Frontal cortex (tissue), 4 donors: Measurements from ENCODE around the gene STIM2. TPM values are rescaled to one million over a fixed set of nuclear protein-coding genes. Genes with fewer than 3 reads are reported as not detected.

ENCODE experiments used
- DNase-seq, 2 donors: peaks; one replicate each; pipeline ENCODE4 v3.0.0; 2012; ENCODE audit warnings: low spot score in 2 of 2
- FAIRE-seq: peaks from 2 replicates; lab custom pipeline; 2012; peaks lifted over from hg19 to GRCh38; lab: Jason Lieb, UNC
- total RNA-seq: library from RNA; depleted of rRNA; stranded (reverse); fragments of >200 nt; gene quantifications from one replicate; pipeline ENCODE4 v1.2.3, GENCODE V29; 2014
- donor health status: control.
- donor health status: control.
- donor health status: control.

STIM2 gene
- total RNA-seq, 1 donor from 2014 or later = 22.8 TPM

DNA sequence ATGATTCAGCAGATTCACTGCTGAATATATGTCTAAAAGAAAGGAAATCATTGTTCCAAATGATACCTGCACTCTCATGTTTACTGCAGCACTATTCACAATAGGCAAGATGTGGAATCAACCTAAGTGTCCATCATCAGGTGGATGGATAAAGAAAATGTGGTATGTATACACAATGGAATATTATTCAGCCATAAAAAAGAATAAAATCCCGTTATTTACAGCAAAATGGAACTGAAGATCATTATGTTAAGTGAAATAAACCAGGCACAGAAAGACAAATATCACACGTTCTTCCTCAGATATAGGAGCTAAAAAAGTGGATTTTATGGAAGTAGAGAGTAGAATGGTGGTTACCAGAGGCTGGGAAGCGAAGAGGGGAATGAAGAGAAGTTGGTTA is 130.4 kb downstream of the STIM2 start:
- no peak for FAIRE-seq
- DNase-seq = no peak

DNA sequence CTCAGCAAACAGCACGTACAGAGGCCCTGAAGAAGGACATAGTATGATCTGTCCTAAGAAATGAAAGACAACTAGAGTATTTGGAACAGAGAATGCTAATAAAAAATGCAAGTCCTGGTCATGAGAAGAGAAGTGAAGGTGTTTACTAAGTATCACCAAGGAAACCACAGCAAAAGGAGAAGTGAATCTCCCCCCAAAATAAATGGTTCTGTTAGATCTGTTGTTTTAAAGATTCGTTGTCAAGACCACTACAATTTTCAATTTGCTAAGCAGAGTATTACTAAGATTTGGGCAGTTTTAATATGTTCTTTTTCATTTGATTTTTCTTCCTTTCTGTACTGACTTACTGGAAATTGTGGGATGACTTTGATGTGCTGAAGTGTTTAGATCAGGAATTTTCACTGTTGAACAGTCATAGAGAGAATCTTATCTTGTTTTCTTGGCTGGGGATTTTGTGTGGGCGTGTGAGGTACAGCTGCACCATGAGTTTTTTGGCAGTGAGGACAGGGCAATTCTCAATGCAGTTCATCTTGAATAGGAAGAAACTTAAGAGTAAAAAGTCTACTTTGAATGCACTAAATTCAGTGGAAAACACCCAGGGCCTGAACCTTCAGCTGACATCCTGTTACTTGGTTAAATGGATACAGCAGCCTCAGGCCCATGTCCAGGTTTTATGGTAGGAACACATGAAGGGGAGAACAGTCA is 132.2 kb downstream of the STIM2 start:
- FAIRE-seq (no peak), DNase-seq (no peak)

DNA sequence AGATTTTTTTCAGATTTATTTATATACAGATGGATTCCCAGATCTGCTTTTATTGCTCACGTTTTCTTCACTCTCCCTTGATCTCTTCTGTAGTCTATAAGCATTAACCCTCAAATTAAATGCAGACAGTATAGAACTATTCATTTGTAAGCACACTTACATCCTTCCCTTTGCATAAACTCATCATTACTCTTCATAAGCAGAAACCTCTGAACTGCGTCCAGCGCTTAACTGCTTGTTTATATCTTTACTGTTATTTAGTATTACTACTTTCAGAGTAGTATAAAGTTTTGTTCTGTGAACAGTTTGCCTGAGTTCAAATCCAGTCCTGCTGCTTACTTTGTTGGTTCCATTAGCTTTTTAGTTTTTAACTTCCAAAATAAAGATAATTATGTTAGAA is 132.9 kb downstream of the STIM2 start:
- DNase-seq (no peak), FAIRE-seq (no peak)

DNA sequence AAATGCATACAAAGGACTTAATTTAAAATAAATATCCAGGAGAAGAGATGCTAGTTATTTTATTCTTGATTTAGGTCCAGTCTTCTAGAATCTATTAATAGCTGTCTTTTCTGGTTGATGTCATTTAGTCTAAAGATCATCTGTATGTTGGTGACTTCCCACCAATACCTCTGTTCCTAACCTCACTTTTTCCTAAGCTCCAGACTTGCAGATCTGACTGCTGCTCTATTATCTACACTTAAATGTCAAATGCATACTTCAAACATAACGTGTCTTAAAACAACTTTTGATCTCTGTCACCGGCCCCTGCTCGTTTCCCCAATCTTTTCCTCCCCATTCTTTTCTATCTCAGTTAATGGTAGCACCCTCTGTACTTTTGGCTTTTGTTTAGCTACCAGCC is 133.3 kb downstream of the STIM2 start:
- no peak for DNase-seq
- FAIRE-seq = no peak

DNA sequence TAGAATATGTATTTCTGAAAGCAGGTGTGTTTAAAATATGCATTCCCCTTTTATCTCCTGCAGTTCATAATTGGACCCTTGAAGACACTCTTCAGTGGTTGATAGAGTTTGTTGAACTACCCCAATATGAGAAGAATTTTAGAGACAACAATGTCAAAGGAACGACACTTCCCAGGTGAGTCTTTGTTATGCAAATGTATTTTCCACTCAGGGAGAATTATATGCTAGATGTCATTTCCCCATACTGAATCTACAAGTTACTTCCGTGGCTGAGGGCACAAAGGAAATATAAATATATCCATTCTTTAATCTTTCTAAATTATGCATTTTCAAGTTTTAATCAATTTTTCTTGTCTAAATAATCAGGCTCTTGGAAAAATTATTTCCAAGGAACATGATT is 134.7 kb downstream of the STIM2 start:
- DNase-seq = no peak
- no peak for FAIRE-seq

DNA sequence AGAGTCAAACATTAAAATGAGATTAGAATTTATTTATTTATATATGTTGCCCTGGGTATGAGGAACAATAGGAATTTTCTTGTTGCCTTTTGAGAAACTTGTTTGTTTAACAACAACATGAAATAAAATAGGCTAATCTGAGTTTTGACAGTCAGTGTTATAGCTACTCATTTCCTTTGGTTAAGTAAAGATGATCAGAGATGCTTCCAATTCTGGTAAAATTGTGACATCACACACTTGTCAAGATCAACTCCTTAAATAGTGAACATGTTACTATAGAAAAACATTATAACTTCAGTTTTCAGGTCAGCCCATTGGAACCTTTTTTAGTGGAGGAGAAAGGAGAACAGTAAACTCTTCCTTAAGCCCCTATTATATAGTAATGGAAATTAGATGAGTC is 136.1 kb downstream of the STIM2 start:
- DNase-seq (no peak), FAIRE-seq (no peak)

DNA sequence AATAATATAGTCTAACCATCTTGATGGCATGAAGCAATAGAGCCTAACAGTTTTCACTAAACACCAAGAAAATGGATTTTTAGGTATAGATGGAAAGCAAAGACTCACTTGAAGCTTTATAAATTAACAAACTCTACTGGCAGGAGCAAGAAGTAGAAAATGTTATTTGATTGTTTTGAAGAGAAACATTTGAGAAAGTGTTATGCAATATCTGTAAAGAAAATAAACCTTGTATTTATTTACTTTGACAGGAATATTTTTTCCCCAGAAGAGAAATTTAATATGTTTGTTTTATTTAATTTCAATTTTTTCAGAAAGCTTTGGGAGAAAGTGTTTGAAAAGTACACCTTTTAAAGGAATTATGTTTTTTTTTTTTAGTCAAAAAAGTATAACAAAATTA is 139.0 kb downstream of the STIM2 start:
- DNase-seq (no peak), FAIRE-seq (peak; percentile 66)

DNA sequence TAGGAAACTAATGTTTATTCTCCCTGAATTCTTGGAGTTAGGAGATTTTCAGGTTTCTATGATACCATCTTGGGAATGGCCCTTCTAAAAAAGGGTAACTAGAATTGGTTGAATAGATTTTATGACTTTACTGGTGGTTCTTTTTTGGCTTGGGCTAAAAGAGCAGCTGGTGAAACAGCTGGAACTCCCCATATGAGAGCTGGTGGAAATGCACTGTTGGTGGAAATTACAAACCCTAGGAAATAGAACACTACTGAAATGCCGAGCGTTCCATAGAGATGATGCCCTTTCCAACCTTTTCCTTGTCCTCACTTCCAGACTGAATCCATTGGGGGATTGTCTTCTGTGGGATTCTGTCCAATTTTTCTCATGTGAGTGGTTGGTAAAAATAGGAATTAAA is 139.5 kb downstream of the STIM2 start:
- FAIRE-seq (no peak), DNase-seq (no peak)

DNA sequence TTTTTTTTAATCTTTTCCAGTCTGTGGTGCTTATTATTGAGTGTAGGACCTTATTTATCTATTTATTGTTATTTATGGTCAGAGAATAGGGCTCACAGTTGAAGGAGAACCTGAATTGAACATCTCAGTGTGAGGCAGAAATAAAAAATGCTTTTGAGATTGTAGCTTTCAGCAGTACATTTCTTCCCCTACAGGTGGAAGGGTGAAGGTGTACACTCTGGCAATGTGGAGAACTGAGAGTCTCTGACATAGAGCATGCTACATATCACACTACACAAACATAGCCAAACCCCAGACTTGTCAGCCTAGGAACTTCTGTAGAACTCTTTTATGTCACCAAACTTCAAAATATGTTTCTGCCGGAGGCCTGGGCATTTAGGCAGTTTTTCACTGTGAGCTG is 140.2 kb downstream of the STIM2 start:
- no peak for DNase-seq
- no peak for FAIRE-seq

DNA sequence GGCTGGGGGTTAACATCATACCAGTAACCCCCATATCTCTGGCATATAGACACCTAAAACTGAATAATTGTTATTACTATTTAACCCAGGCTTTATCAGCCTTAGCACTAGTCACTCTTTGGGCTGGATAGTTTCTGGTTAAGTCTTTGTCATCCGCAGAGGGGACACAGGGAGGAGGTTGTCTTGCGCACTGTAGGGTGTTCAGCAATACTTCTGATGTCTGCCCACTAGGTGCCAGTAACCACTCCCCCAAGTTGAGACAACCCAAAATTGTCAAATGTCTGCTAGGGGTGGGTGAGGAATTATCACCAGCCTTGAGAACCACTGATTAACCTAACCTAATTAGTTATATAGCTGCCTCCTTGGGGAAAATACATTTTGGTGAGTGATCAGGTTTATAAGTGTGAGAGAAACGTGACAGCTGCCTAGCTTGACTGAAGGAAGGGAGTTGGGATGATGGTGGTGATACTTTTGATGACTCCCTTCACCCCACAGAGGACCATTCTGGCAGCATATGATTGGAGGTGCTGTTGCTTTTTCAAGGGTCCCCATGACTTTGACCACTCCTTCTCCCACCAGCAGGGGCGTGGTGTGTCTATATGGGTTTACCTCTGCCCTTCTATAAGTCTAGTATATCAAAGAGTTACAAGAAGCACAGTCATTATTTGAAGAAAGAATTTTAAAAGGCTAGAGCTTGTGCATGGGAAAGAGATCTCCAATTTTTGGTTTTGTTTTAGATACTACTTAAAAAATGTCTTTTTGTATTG is 140.9 kb downstream of the STIM2 start:
- DNase-seq (no peak), FAIRE-seq (no peak)

DNA sequence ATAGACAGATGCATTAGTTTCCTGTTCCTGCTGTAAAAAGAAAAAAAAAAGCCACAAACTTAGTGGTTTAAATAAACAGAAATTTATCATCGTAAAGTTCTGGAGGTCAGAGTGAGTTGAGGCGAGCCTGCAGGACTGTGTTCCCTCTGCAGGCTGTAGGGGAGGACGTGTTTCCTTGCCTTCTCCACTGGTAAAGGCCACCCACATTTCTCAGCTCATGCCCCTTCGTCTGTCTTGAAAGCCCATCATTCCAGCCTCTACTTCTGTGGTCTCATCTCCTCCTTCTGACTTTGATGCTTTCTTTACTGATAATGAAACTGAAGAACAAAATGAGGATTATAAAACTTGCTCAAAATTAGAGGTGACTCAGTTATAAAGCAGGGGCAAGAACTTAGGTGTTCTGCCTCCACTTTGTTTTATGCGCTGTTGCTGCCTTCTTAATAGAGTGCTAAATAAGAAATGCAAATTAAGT is 143.0 kb downstream of the STIM2 start:
- FAIRE-seq (no peak), DNase-seq (no peak)

DNA sequence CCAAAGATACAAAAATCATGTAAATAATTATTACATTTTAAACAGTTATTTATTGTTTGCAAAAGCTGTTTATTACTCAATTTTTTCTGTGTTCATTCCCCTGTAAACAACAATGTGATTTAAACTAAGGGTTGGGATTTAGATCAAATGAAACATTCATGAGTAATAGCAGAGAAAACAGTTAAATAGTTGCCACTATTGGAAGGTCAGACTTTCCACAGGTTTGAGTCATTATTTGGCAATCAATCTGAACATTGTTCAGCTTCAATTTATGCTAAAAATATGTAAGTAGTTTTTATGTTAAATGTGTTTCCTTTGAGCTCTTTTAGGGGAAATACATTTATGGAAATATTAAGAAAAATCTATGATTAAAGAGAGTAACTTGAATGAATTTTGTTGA is 144.9 kb downstream of the STIM2 start:
- no peak for FAIRE-seq
- no peak for DNase-seq

DNA sequence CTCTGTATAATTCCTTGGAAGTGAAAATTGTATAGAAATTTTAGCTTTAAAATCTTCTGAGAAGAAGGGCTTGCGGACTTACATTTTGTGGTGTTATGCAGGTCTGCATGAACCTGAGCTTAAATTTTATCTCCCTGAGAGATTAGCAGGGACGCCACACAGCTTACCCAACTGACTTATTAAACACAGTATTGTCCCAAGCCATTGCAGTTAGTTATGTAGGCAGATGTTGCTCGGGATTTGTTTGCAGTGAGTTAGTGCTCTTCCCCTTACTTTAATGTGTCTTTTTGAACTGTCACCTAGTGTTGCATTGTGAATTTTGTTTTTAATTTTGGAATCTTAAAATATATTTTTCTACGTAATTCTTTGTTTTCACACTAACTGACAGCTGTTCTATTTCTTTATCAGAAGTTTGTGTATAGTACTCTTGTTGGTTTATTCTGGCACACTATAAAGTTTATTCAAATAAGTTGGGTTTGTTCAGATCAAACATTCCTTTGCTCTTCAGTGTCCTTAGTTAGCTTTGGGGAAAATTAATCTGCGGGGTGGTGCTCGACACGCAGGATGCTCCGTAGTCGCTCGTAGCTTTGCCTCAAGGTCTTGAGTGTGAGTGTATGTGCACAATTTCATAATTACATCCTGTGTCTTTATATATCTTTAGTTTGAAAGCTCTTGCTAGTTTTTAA is 145.4 kb downstream of the STIM2 start:
- DNase-seq (no peak), FAIRE-seq (no peak)

DNA sequence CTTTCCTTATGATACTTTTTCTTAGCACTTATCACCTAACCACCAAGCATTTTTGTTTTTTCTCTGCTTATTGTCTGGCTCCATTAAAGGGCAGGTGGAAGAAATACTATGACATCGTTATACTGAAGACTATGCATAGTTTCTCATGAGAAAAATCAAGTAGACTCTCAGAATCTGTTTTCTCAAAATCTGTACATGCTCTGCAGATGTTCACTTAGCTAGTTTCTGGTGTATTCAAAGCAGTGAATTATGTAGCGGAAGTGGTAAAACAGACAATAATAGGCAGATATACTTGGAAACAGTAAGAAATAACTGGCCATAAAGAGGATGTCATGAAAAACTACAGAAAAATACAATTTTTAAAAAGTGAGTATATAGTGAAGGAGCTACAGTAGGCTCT is 146.0 kb downstream of the STIM2 start:
- FAIRE-seq = no peak
- DNase-seq = no peak

DNA sequence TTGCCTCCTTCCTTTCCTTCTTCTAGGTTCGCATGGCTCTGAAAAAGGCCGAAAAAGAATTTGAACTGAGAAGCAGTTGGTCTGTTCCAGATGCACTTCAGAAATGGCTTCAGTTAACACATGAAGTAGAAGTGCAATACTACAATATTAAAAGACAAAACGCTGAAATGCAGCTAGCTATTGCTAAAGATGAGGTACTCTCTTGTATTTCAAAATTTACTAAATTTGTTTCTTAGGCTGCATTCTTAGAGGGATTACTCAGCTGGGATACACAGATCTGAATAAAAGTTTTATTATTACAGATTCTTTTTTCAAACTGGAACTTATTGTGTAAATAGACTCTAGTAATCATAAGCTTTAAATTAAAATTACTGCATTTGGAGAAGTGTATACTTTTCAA is 146.9 kb downstream of the STIM2 start:
- FAIRE-seq = no peak
- DNase-seq = no peak

DNA sequence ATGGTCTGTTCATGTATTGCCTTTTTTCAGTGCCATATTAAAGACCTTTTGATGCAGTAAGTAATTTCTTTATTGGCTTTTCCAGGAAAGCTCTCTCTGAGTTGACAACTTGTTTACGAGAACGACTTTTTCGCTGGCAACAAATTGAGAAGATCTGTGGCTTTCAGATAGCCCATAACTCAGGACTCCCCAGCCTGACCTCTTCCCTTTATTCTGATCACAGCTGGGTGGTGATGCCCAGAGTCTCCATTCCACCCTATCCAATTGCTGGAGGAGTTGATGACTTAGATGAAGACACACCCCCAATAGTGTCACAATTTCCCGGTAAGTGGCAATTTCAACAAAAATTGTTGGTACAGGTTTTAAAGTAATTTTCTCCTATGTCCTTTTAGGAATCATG is 148.0 kb downstream of the STIM2 start:
- DNase-seq (no peak), FAIRE-seq (no peak)

DNA sequence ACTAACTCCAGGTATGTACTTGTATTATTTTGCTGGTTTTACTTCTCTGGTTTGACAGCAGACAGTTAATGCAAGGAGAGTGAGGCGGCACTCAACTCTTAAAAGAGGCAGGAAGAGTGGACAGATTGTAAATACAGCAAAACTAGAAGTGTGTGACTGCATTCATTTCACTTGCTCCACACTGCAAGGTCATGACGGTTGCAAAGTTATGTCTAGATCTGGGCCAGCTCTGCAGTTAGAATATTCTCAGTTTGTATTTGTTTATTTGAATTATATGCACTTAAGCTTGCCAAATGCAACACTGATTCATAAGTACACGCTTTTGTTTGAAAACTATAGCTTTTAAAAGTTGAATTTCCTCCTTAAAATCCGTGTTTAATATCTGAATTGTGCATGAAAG is 148.9 kb downstream of the STIM2 start:
- DNase-seq = no peak
- FAIRE-seq = no peak

DNA sequence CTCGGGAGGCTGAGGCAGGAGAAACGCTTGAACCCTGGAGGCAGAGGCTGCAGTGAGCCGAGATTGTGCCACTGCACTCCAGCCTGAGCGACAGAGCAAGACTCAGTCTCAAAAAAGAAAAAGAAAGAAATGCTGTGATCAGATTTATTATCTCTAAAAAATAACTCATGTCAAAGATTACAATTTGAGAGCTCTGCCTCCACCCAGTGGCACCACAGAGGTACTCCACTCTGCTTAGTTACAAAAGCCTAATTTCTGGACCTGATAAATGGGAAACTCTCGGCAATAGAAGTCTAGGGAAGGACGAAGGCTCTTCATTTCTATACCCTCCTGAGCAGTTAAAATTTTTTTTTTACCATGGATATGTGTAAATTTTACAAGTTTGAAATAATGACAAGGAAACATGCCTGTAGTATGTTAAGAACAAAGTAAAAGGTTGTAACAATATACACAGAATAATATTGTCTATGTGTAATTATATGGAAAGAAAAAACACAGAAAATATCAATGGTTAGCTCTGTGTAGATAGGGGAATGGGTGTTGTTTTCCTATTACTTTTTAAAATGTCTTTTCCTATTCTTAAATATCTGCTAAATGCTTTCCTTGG is 149.8 kb downstream of the STIM2 start:
- FAIRE-seq (peak; percentile 69), DNase-seq (peak; percentile 19 to 25)

DNA sequence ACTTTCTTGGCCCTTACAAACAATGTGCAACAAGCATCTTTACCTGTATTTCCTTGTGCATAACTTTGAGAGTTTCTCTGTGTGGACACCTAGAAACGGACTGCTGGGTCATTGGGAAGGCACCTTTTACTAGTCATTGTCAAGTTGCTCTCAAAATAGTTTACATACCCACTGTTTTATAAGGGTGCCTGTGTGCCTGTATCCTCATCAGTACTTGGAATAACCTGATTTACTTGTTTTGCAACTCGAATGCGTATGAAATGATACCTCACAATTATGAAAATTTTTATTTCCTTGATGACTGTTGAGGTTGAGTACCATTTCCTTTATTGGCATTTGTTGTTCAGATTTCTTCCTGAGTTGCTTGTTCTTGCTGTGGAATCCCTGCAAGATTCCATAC is 150.8 kb downstream of the STIM2 start:
- DNase-seq = no peak
- FAIRE-seq = no peak

DNA sequence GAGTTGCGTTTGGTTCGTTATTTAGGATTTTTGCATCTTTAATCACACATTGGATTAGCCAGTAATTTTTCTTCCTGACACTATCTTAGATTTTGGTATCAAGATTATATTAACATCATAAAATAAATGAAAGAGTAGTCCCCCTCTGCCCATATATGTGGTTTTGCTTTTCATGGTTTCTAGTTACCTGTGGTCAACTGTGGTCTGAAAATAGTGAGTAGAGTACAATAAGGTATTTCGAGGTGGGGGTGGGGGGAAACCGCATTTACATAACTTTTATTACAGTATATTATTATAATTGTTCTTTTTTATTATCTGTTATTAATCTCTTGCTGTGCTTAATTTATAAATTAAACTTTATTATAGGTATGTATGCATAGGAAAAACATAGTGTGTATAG is 152.4 kb downstream of the STIM2 start:
- DNase-seq (no peak), FAIRE-seq (no peak)

DNA sequence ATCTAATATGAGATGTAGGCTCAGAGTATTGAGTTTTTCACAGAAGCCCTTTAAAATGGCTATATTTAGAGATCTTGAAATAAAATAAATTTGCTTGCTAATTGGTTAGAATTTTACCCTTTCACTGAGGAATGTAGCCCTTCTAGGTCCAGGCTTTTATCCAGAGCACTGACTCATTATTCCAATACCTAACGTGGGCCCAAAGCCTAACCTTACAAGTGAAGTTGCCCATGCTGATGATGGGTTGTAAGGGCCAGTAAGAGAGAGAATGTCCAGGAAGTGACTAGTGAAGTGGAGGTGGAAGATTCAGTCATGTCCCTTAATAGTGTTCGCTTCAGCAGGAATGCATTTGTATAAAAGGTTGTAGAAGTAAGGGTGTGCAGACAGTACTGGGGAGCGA is 155.9 kb downstream of the STIM2 start:
- FAIRE-seq = no peak
- DNase-seq = no peak
